ENCODE results near the gene RGPD3.

RGPD3 gene

DNA sequence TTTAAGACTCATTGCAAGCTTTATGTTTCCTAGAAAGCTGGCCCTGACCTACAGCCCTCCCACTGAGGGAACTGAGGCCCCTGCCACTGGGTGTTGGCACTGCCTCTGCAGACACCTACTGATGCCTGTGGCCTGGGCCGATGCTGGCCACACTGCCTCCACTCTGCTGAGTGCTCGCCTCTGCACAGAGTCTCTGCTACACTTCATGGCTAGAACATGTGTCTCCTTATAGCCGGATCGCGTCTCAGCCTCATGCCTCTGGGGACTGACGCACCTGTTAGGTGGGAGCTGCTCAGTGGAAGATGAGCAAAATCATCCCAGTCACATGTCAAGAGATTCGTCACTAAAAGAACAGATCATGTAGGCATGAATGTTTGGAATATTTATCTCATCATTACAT lies 108.7 kb downstream of the RGPD3 start:
- no peaks in the 10 kb centered on the region for H3K36me3 ChIP-seq (ENCODE audit: insufficient read depth, low read length)
- H3K27me3 ChIP-seq (ENCODE audit: control insufficient read depth in 1 of 2, insufficient read depth in 2 of 2, low read length in 2 of 2): no peaks in the 10 kb centered on the region
- H3K4me1 ChIP-seq (ENCODE audit: insufficient read depth, low read length): no peaks in the 10 kb centered on the region
- no peak overlapping the region for H3K4me3 ChIP-seq (ENCODE audit: low read depth in 1 of 2, low read length in 2 of 2)
- no peak overlapping the region for H3K9ac ChIP-seq (ENCODE audit: low read length)
- H3K27ac ChIP-seq (ENCODE audit: low read depth, low read length): no peak overlapping the region
- no peaks in the 10 kb centered on the region for H3K9me3 ChIP-seq (ENCODE audit: low read length)

DNA sequence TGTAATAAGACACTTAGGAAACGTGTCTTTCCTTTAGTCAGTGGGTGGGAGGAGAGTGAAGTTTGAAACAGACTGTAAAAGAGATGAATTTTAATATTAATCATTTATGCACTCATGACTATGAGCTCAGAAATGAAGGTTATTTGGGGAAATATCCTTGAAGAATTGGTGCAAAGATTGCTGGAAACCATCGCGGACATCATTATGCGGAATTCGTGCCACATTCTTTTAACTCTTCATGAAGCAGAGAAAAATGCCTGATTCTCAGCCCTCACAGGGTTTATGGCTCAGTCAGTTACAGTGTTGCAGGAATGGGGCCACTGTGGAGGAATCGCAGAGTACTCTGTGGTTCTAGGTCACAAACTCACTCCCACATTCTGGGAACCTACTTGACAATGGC lies 109.7 kb downstream of the RGPD3 start:
- Histone ChIP-seq H3K9me3 (ENCODE audit: low read length) (no peaks in the 10 kb centered on the region), H3K36me3 (ENCODE audit: insufficient read depth, low read length) (no peaks in the 10 kb centered on the region), H3K27me3 (ENCODE audit: control insufficient read depth in 1 of 2, insufficient read depth in 2 of 2, low read length in 2 of 2) (no peaks in the 10 kb centered on the region), H3K4me1 (ENCODE audit: insufficient read depth, low read length) (no peaks in the 10 kb centered on the region), H3K4me3 (ENCODE audit: low read depth in 1 of 2, low read length in 2 of 2) (no peak overlapping the region), H3K27ac (ENCODE audit: low read depth, low read length) (no peak overlapping the region), H3K9ac (ENCODE audit: low read length) (no peak overlapping the region)

DNA sequence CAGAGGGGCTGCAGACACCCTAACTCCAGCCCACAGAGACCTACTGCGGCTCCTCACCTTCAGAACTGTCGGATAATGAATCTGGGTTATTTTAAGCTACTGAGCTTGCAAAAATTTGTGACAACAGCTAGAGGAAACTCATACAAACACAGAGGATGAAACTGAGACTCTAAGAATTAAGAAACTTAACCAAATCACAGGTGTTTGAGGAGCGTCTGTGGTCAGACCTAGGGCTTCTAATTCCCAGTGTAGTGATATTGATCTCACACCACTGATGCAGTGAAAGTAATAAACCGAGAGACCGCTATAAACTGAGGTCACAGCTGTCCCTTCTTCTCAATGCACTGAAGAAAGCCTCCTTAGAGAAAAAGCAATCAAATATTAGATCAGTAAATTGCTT lies 110.1 kb downstream of the RGPD3 start:
- Histone ChIP-seq H3K4me1 (ENCODE audit: insufficient read depth, low read length) (no peaks in the 10 kb centered on the region), H3K4me3 (ENCODE audit: low read depth in 1 of 2, low read length in 2 of 2) (no peak overlapping the region), H3K27ac (ENCODE audit: low read depth, low read length) (no peak overlapping the region), H3K9me3 (ENCODE audit: low read length) (no peaks in the 10 kb centered on the region), H3K36me3 (ENCODE audit: insufficient read depth, low read length) (no peaks in the 10 kb centered on the region), H3K9ac (ENCODE audit: low read length) (no peak overlapping the region), H3K27me3 (ENCODE audit: control insufficient read depth in 1 of 2, insufficient read depth in 2 of 2, low read length in 2 of 2) (no peaks in the 10 kb centered on the region)

DNA sequence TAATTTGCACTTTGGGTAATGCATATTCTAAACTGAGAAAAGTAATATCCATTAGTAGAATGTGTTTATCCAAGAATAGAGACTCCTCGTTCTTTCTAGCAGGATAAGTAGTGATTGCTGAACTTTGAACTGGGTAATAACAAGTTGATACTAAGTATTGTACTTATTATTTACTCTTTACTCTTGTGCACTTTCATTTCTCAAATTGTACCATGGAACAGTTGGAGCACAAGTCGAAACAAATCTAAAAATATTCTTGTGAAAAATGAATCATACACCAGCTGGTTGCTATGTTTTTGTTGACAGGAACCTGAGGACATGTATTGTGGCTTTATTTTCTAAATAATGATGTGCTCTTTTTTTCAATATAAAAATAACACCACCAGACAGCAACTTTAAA lies 111.9 kb downstream of the RGPD3 start:
- H3K4me1 ChIP-seq (ENCODE audit: insufficient read depth, low read length): no peaks in the 10 kb centered on the region
- H3K4me3 ChIP-seq (ENCODE audit: low read depth in 1 of 2, low read length in 2 of 2): no peak overlapping the region
- H3K27ac ChIP-seq (ENCODE audit: low read depth, low read length): no peak overlapping the region
- no peaks in the 10 kb centered on the region for H3K36me3 ChIP-seq (ENCODE audit: insufficient read depth, low read length)
- H3K9ac ChIP-seq (ENCODE audit: low read length): no peak overlapping the region
- H3K27me3 ChIP-seq (ENCODE audit: control insufficient read depth in 1 of 2, insufficient read depth in 2 of 2, low read length in 2 of 2): no peaks in the 10 kb centered on the region
- no peaks in the 10 kb centered on the region for H3K9me3 ChIP-seq (ENCODE audit: low read length)

DNA sequence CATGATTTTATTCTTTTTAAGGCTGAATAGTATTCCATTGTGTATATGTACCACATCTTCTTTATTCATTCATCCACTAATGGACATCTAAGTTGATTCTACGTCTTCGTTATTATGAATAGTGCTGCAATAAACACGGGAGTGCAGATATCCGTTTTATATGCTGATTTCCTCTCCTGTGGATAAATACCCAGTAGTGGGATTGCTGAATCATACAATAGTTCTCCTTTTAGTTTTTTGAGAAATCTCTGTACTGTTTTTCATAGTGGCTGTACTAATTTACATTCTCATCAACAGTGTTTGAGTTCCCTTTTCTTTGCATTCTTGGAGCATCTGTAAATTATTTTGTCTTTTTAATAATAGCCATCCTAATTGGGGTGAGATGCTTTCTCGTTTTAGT lies 114.5 kb downstream of the RGPD3 start:
- H3K27ac ChIP-seq (ENCODE audit: low read depth, low read length): no peak overlapping the region
- no peaks in the 10 kb centered on the region for H3K36me3 ChIP-seq (ENCODE audit: insufficient read depth, low read length)
- H3K4me1 ChIP-seq (ENCODE audit: insufficient read depth, low read length): no peaks in the 10 kb centered on the region
- no peak overlapping the region for H3K9ac ChIP-seq (ENCODE audit: low read length)
- no peaks in the 10 kb centered on the region for H3K9me3 ChIP-seq (ENCODE audit: low read length)
- H3K27me3 ChIP-seq (ENCODE audit: control insufficient read depth in 1 of 2, insufficient read depth in 2 of 2, low read length in 2 of 2): no peaks in the 10 kb centered on the region
- no peak overlapping the region for H3K4me3 ChIP-seq (ENCODE audit: low read depth in 1 of 2, low read length in 2 of 2)

DNA sequence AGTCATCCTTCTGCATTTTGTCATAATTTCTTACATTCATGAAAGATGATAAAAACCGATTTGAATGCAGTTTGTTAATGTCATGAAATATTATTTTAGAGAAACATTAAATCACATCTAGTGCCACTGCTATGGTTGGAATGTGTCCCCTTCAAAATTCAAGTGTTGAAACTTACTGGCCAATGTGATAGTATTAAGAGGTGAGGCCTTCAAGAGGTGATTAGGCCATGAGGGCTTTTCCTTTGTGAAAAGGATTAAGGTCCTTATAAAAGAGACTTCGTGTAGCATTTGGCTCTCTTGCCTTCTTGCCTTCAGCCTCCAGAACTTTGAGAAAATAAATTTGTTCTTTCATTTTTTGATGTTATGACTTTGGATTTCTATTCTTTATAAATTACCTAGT lies 117.2 kb downstream of the RGPD3 start:
- no peaks in the 10 kb centered on the region for H3K4me1 ChIP-seq (ENCODE audit: insufficient read depth, low read length)
- no peak overlapping the region for H3K4me3 ChIP-seq (ENCODE audit: low read depth in 1 of 2, low read length in 2 of 2)
- no peak overlapping the region for H3K27ac ChIP-seq (ENCODE audit: low read depth, low read length)
- no peaks in the 10 kb centered on the region for H3K9me3 ChIP-seq (ENCODE audit: low read length)
- no peaks in the 10 kb centered on the region for H3K36me3 ChIP-seq (ENCODE audit: insufficient read depth, low read length)
- H3K27me3 ChIP-seq (ENCODE audit: control insufficient read depth in 1 of 2, insufficient read depth in 2 of 2, low read length in 2 of 2): no peaks in the 10 kb centered on the region
- H3K9ac ChIP-seq (ENCODE audit: low read length): no peak overlapping the region

DNA sequence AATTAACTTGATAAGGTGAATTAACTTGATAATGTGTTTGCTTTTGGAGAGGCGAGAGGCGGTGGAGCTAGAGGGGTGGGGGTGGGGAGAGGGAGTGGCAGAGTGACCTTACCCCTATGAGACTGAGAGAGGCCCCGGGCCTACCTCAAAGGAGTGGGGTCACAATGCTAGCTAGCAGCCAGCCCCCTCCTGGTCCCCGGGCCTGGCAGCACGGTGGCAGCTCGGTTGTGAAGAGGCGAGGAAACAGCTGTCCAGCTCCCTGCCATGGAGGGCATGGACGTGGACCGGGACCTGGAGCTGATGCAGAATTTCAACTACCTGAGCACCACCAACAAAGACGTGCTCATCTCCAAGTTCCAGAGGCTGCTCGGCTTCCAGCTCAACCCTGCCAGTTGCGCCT lies 123.9 kb downstream of the RGPD3 start:
- Histone ChIP-seq H3K27ac (ENCODE audit: low read depth, low read length) (no peak overlapping the region), H3K36me3 (ENCODE audit: insufficient read depth, low read length) (no peaks in the 10 kb centered on the region), H3K9ac (ENCODE audit: low read length) (no peak overlapping the region), H3K4me3 (ENCODE audit: low read depth in 1 of 2, low read length in 2 of 2) (no peak overlapping the region), H3K9me3 (ENCODE audit: low read length) (no peaks in the 10 kb centered on the region), H3K4me1 (ENCODE audit: insufficient read depth, low read length) (no peaks in the 10 kb centered on the region), H3K27me3 (ENCODE audit: control insufficient read depth in 1 of 2, insufficient read depth in 2 of 2, low read length in 2 of 2) (no peaks in the 10 kb centered on the region)

DNA sequence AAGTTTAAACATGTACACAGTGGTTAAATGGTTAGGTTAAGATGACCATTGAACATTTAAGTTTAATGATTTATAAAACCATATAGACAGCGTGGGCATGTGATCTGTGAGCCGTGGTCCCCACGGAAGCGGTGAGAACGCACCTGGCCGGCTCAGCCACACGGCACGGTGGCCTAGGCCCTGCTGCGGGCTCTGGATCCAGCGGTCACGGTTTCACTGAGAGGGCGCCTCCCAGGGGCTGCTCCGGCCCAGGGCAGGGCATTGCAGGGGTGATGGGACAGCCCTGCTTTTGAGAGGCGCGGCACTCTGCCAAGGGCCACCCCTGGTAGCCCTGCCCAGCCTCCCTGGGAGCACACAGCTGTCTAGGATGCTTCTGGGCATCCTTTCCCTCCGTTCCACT lies 124.9 kb downstream of the RGPD3 start:
- Histone ChIP-seq H3K27me3 (ENCODE audit: control insufficient read depth in 1 of 2, insufficient read depth in 2 of 2, low read length in 2 of 2) (no peaks in the 10 kb centered on the region), H3K9ac (ENCODE audit: low read length) (no peak overlapping the region), H3K27ac (ENCODE audit: low read depth, low read length) (no peak overlapping the region), H3K9me3 (ENCODE audit: low read length) (no peaks in the 10 kb centered on the region), H3K4me1 (ENCODE audit: insufficient read depth, low read length) (no peaks in the 10 kb centered on the region), H3K4me3 (ENCODE audit: low read depth in 1 of 2, low read length in 2 of 2) (no peak overlapping the region), H3K36me3 (ENCODE audit: insufficient read depth, low read length) (no peaks in the 10 kb centered on the region)

DNA sequence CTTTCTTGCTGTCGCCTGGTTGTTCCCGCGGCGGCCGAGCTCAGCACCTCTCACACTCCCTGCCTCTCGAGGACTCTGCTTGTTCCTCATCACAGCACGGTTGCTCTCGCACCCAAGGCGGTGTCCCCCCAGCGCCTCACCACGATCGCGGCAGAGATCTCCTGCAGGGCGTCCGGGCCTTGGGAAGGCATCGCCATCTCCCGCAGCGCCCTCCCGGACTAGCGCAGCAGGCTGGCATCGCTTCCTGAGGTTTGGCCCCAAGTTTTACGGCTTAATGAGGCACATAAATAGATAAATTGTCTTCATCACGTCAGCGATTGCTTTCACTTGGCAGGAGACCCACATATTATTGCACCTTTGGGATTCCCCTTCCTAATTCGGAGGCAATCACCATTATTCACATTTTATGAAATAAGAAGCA lies 125.4 kb downstream of the RGPD3 start:
- H3K9me3 ChIP-seq (ENCODE audit: low read length): no peaks in the 10 kb centered on the region
- H3K4me3 ChIP-seq (ENCODE audit: low read depth in 1 of 2, low read length in 2 of 2): no peak overlapping the region
- H3K4me1 ChIP-seq (ENCODE audit: insufficient read depth, low read length): no peaks in the 10 kb centered on the region
- H3K36me3 ChIP-seq (ENCODE audit: insufficient read depth, low read length): no peaks in the 10 kb centered on the region
- H3K9ac ChIP-seq (ENCODE audit: low read length): no peak overlapping the region
- no peak overlapping the region for H3K27ac ChIP-seq (ENCODE audit: low read depth, low read length)
- no peaks in the 10 kb centered on the region for H3K27me3 ChIP-seq (ENCODE audit: control insufficient read depth in 1 of 2, insufficient read depth in 2 of 2, low read length in 2 of 2)

DNA sequence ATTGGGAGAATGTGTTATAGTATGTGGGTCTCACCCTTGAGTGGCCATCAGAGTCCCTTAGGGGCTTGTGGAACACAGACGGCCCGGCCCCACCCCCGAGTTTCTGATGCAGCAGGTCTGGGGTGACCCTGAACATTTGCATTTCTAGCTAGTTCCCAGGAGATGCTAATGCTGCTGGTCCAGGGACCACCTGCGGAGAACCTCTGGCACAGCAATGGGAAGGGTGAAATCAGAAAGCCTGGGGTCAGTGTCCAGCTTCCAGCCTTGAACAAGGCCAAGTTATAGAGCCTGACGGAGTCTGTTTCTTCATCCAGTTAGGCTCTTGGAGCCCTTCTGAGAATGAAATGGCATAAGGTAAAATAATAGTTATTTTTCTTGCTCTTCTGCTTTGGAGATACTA lies 126.5 kb downstream of the RGPD3 start:
- Histone ChIP-seq H3K36me3 (ENCODE audit: insufficient read depth, low read length) (no peaks in the 10 kb centered on the region), H3K9me3 (ENCODE audit: low read length) (no peaks in the 10 kb centered on the region), H3K27ac (ENCODE audit: low read depth, low read length) (no peak overlapping the region), H3K4me3 (ENCODE audit: low read depth in 1 of 2, low read length in 2 of 2) (no peak overlapping the region), H3K9ac (ENCODE audit: low read length) (no peak overlapping the region), H3K27me3 (ENCODE audit: control insufficient read depth in 1 of 2, insufficient read depth in 2 of 2, low read length in 2 of 2) (no peaks in the 10 kb centered on the region), H3K4me1 (ENCODE audit: insufficient read depth, low read length) (no peaks in the 10 kb centered on the region)

Measured in muscle layer of colon (tissue), 2 donors.